Gastrocnemius medialis (tissue), 4 donors: Measurements from ENCODE around the gene GNG7. TPM values are rescaled to one million over a fixed set of nuclear protein-coding genes. Genes with fewer than 3 reads are reported as not detected.

Experiments
- ATAC-seq, 2 donors: fragments of 150-250 bp; one replicate each; pipeline ENCODE4 v1.9.1; 2016
- DNase-seq, 2 donors: peaks; one replicate each; pipeline ENCODE4 v3.0.0-alpha.2; 2019
- H3K27ac ChIP-seq, 4 donors: fragments of 200-600 bp; sonication (generic); 1 replicate in 1 of 4; 2 replicates in 3 of 4; pipeline ENCODE4 v1.5.1; 2016 to 2018; ENCODE audit warnings: mild to moderate bottlenecking in 2 of 4, moderate library complexity in 1 of 4
- H3K27me3 ChIP-seq, 3 donors: fragments of 200-600 bp; sonication (generic) in 2 of 3; 1 replicate in 1 of 3; 2 replicates in 2 of 3; pipeline versions ENCODE4 v1.5.1 to v1.6.0; 2016 to 2019; ENCODE audit warnings: mild to moderate bottlenecking in 1 of 3, moderate library complexity in 1 of 3
- H3K36me3 ChIP-seq, 2 donors: fragments of 200-600 bp; sonication (generic) in 1 of 2; one replicate each; pipeline ENCODE4 v1.5.1; 2017 to 2018
- H3K4me1 ChIP-seq, 2 donors: fragments of 200-600 bp; sonication (generic) in 1 of 2; one replicate each; pipeline ENCODE4 v1.5.1; 2016 to 2017; ENCODE audit warnings: mild to moderate bottlenecking in 2 of 2
- H3K4me3 ChIP-seq, 4 donors: fragments of 200-600 bp; sonication (generic) in 3 of 4; 1 replicate in 1 of 4; 2 replicates in 3 of 4; pipeline ENCODE4 v1.5.1; 2016 to 2019; ENCODE audit warnings: mild to moderate bottlenecking in 2 of 4
- H3K9me3 ChIP-seq, 3 donors: fragments of 200-600 bp; sonication (generic) in 2 of 3; 1 replicate in 1 of 3; 2 replicates in 2 of 3; pipeline ENCODE4 v1.5.1; 2016 to 2019
- POLR2A ChIP-seq, 2 donors: fragments of 450-650 bp; IDR thresholded peaks; one replicate each; pipeline ENCODE4 v1.6.1; 2017; ENCODE audit warnings: antibody characterized with exemption in 2 of 2, mild to moderate bottlenecking in 2 of 2, moderate library complexity in 2 of 2
- in situ Hi-C, 4 donors: fragments of 200-750 bp; cut with MboI; loops; one replicate each; pipeline versions ENCODE4 v1.15.0 to v1.8.0; 2017; ENCODE audit warnings: low sequenced_read_pairs in 4 of 4
- intact Hi-C: fragments of 100-400 bp; cut with DNase I; formaldehyde crosslinking; loops from one replicate; pipeline ENCODE4 v1.15.1; 2023; ENCODE audit warnings: low total_unique reads
- total RNA-seq, 4 donors: library from RNA; depleted of rRNA; stranded (reverse); fragments of >200 nt; gene quantifications; one replicate each; pipeline versions ENCODE4 v1.1.0 to v1.2.3, GENCODE V29; 2016
- TF ChIP-seq, protein P1 (sequence below), 5 experiments: fragments of 450-650 bp in 3 of 5; fragments of 200-600 bp in 2 of 5; sonication (generic) in 2 of 5; IDR thresholded peaks in 4 of 5; conservative IDR thresholded peaks in 1 of 5; 1 replicate in 4 of 5; 2 replicates in 1 of 5; pipeline ENCODE4 v1.5.1; 2016 to 2019; ENCODE audit warnings: antibody characterized with exemption in 5 of 5, mild to moderate bottlenecking in 3 of 5, moderate library complexity in 3 of 5

The GNG7 gene
- total RNA-seq, 4 donors from 2014 or later: 0.46 to 1.1 (median 0.62) TPM

DNA sequence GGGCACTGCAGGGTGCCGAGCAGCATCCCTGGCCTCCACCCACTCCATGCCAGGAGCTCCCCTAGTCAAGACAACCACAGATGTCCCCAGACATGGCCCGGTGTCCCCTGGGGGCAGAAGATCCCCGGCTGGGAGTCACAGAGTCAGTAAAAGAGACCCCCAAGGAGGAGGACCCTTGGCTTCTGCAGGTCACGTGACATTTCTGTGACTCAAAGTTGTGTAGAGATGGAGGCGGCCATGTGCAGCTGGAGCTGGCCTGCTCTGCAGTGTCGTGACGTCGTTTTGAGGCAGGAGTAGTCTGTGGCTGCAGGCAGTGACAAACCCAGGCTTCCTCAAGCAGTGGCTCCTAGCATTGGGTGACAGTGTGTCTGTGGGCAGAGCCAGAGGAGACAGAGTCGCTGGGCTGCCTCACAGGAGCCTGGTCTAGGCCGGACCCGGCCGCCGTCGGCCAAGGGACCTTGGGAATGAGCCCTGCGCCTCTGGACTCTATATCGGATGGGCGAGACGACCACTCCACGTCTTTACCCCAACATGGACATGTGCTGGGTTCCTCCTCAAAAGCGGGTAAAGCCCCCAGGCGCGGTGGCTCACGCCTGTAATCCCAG lies 26.4 kb upstream of the GNG7 start:
- DNase-seq (no peak), ATAC-seq (no peak)
- Histone ChIP-seq H3K27me3 (peaks cover 24 to 28% (median 25%) of the 10 kb centered on the region in 3 donors), H3K36me3 (peaks cover 0 to 9% of the 10 kb centered on the region in 2 donors), H3K27ac (no peak overlapping the region), H3K9me3 (no peaks in the 10 kb centered on the region), H3K4me1 (no peaks in the 10 kb centered on the region), H3K4me3 (no peak overlapping the region)
- in situ Hi-C loops (no loop called here), intact Hi-C loops (no loop called here)
- no peak for TF ChIP-seq POLR2A (IDR thresholded peaks at IDR 0.05)
- TF ChIP-seq, protein P1, sequence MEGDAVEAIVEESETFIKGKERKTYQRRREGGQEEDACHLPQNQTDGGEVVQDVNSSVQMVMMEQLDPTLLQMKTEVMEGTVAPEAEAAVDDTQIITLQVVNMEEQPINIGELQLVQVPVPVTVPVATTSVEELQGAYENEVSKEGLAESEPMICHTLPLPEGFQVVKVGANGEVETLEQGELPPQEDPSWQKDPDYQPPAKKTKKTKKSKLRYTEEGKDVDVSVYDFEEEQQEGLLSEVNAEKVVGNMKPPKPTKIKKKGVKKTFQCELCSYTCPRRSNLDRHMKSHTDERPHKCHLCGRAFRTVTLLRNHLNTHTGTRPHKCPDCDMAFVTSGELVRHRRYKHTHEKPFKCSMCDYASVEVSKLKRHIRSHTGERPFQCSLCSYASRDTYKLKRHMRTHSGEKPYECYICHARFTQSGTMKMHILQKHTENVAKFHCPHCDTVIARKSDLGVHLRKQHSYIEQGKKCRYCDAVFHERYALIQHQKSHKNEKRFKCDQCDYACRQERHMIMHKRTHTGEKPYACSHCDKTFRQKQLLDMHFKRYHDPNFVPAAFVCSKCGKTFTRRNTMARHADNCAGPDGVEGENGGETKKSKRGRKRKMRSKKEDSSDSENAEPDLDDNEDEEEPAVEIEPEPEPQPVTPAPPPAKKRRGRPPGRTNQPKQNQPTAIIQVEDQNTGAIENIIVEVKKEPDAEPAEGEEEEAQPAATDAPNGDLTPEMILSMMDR (IDR thresholded peaks at IDR 0.05 in 4 of 5, conservative IDR thresholded peaks at IDR 0.05 in 1 of 5): no peak

DNA sequence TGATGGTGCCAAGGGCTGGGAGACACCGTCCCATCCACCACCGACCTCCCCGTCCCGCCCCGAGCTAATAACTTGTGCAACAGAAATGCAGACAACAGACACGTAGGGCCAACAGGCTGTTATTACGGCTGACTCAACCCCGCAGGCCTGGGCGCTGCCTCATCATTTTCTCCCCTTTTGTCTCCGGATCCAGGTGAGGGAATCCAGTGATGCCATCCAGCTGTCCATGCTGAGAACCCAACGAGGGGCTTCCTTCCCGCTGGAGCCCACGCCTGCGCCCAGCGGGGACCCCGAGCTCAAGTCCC lies 25.1 kb upstream of the GNG7 start:
- Histone ChIP-seq H3K27me3 (peaks cover 24 to 28% (median 25%) of the 10 kb centered on the region in 3 donors), H3K36me3 (peaks cover 0 to 7% of the 10 kb centered on the region in 2 donors), H3K27ac (no peak overlapping the region), H3K4me3 (no peak overlapping the region), H3K9me3 (no peaks in the 10 kb centered on the region), H3K4me1 (peaks cover 6 to 8% of the 10 kb centered on the region in 2 donors)
- in situ Hi-C loops: no loop called here
- intact Hi-C loops: no loop called here
- DNase-seq (no peak), ATAC-seq (no peak)
- TF ChIP-seq POLR2A (IDR thresholded peaks at IDR 0.05): no peak

DNA sequence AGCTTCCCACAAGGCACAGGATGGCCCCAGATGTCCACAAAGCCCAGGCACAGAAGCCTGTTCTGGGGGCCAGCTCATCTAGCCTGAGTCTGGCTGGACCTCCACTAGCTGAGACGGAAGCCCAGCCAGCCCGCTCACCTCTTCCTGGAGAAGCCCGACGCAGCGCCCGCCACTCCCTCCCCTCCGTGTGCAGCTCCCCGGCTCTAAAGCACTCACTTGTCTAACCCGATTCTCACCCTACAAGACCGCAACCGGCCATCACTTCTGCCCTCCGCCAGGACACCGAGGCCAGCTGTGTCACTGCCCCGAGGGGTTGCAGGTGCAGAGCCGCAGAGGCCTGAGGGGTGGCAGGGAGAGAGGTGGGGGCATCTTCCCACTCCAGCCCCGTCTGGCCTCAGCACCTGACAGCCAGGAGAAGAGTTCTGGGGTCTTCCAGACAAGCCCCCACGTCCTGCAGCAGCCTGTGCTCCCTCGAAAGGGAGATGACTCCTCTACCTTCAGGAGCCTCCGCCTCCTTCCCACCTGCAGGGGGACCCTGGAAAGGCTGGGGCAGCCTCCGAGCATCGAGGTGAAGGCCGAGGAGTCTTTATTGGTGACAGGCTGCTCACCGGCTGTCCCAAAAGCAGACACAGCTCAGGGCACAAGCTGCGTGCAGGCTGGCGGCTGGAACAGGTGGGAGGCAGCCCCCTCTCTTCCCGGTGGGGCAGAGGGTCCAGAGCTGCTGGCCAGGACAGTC lies 24.6 kb upstream of the GNG7 start:
- no peak for DNase-seq
- no peak overlapping the region for H3K27ac ChIP-seq
- no peak overlapping the region for H3K4me3 ChIP-seq
- intact Hi-C loops (no loop called here), in situ Hi-C loops (no loop called here)
- H3K27me3 ChIP-seq: peaks cover 24 to 28% (median 27%) of the 10 kb centered on the region in 3 donors
- no peaks in the 10 kb centered on the region for H3K9me3 ChIP-seq
- peaks cover 6 to 9% of the 10 kb centered on the region in 2 donors for H3K4me1 ChIP-seq
- H3K36me3 ChIP-seq: peaks cover 0 to 2% of the 10 kb centered on the region in 2 donors
- ATAC-seq: no peak
- TF ChIP-seq, protein P1 (IDR thresholded peaks at IDR 0.05 in 4 of 5, conservative IDR thresholded peaks at IDR 0.05 in 1 of 5): no peak
- TF ChIP-seq POLR2A (IDR thresholded peaks at IDR 0.05): no peak

DNA sequence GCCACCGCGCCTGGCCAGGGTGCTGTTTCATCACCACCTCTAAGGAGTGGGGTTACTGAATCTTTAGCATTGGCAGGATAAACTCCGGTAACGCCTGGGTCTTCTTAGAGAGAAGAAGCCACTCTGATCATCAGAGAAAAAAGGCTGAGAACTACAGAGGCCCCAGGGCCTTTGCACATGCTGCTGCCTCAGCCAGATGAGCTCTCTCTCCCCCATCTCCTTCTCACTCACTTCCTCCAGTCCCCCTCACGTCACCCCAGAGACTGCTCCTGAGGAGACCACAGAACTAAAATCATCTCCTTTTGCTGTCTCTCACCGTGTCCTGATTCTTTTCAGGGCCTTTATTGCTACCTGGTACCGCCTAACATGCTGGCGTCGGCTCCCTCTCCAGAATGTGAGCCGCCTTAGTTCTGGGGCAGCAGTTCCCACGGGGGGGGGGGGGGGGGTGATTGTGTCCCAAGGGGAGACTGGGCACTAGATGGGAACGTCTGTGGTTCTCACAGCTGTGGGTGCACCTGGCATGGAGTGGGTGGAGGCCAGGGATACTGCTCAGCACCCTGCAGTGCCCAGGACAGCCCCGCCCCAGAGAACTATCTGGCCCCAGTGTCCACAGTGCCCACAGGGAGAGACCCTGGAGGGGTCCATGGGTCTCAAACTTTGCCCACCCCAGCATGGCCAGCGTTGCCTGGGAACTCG lies 23.8 kb upstream of the GNG7 start:
- H3K27me3 ChIP-seq: peaks cover 29 to 33% (median 32%) of the 10 kb centered on the region in 3 donors
- in situ Hi-C loops (no loop called here), intact Hi-C loops (no loop called here)
- no peaks in the 10 kb centered on the region for H3K36me3 ChIP-seq
- ATAC-seq: no peak
- no peak overlapping the region for H3K4me3 ChIP-seq
- TF ChIP-seq, protein P1 (IDR thresholded peaks at IDR 0.05 in 4 of 5, conservative IDR thresholded peaks at IDR 0.05 in 1 of 5): no peak
- no peak for TF ChIP-seq POLR2A (IDR thresholded peaks at IDR 0.05)
- no peaks in the 10 kb centered on the region for H3K9me3 ChIP-seq
- H3K4me1 ChIP-seq: peaks cover 6 to 9% of the 10 kb centered on the region in 2 donors
- DNase-seq: no peak
- H3K27ac ChIP-seq: no peak overlapping the region

DNA sequence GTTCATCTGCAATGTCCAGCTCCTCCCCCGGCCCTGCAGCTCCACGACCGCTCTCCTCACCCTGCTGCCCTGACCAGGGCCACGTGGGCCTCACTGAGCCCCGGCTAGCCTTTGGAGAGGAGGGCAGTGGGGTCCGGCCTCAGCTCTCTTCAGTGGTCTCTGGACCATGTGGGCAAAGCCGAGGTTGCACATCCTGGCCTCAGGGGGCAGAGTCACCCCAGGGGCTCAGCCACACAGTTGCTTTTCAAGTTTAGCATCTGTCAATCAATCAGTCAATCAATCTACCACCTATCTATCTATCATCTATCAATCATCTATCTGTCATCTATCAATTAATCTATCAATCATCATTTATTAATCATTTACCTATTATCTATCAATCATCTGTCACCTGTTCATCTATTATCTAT lies 21.7 kb upstream of the GNG7 start:
- H3K4me3 ChIP-seq: no peak overlapping the region
- TF ChIP-seq POLR2A (IDR thresholded peaks at IDR 0.05): no peak
- TF ChIP-seq, protein P1 (IDR thresholded peaks at IDR 0.05 in 4 of 5, conservative IDR thresholded peaks at IDR 0.05 in 1 of 5): no peak
- H3K27ac ChIP-seq: no peak overlapping the region
- H3K27me3 ChIP-seq: peaks cover 45 to 51% (median 47%) of the 10 kb centered on the region in 3 donors
- H3K4me1 ChIP-seq: peaks cover 12 to 14% of the 10 kb centered on the region in 2 donors
- intact Hi-C loops (no loop called here), in situ Hi-C loops (no loop called here)
- no peak for DNase-seq
- no peaks in the 10 kb centered on the region for H3K36me3 ChIP-seq
- ATAC-seq: no peak
- H3K9me3 ChIP-seq: no peaks in the 10 kb centered on the region
